ENCODE data around the gene SLC35F4.

GRCh38 chr14:57755018-57755521, 110.8 kb downstream of the SLC35F4 start:
- no peak for TF ChIP-seq CTCF (conservative IDR thresholded peaks at IDR 0.05; ENCODE audit: low read depth, low read length)
- no peak for TF ChIP-seq EZH2 (IDR thresholded peaks at IDR 0.05; ENCODE audit: low read length, unreplicated experiment)
- TF ChIP-seq EZH2phosphoT487 (IDR thresholded peaks at IDR 0.05; ENCODE audit: borderline replicate concordance, low read length): no peak
